AG04449 (cell line): Measurements from ENCODE around the gene ZNF331.

Source experiments
- CTCF ChIA-PET: fragments of 350-600 bp; formaldehyde crosslinking; extraction: SDS; loops from one replicate; lab custom pipeline; 2021; ENCODE audit warnings: antibody characterized with exemption; lab: Yijun Ruan, JAX
- POLR2A ChIA-PET: fragments of 400-600, 350-600 bp; formaldehyde crosslinking; extraction: SDS; loops from one replicate; lab custom pipeline; 2020; ENCODE audit warnings: antibody characterized with exemption, inconsistent platforms; lab: Yijun Ruan, JAX
- DNase-seq: peaks from one replicate; pipeline ENCODE4 v3.0.0-alpha.2; 2010; ENCODE audit warnings: low read depth, low spot score
- H3K4me3 ChIP-seq: 2 replicates; pipeline ENCODE4 v1.5.1; 2011; ENCODE audit warnings: low read depth, mild to moderate bottlenecking, control low read depth, low read length
- TF ChIP-seq, protein P1 (sequence below): IDR thresholded peaks from one replicate; pipeline ENCODE4 v1.5.1; 2011; ENCODE audit warnings: mild to moderate bottlenecking, moderate library complexity, low read length, control low read depth, inconsistent platforms; ENCODE audit not compliant: insufficient read depth; ENCODE audit errors: missing control alignments

ZNF331 gene

GRCh38 chr19:53537121-53537520, 824 bp upstream of the ZNF331 start:
- peak overlapping the region; percentile 76 for H3K4me3 ChIP-seq
- ChIA-PET CTCF (interaction anchor here (0.8 kb wide), 1 partner anchor 16 kb away, joined by 4 read pairs; no protein-coding TSS in a partner anchor), POLR2A (interaction anchor here (0.8 kb wide), 1 partner anchor 16 kb away, joined by 4 read pairs; no protein-coding TSS in a partner anchor)
- no peak for DNase-seq
- TF ChIP-seq, protein P1, sequence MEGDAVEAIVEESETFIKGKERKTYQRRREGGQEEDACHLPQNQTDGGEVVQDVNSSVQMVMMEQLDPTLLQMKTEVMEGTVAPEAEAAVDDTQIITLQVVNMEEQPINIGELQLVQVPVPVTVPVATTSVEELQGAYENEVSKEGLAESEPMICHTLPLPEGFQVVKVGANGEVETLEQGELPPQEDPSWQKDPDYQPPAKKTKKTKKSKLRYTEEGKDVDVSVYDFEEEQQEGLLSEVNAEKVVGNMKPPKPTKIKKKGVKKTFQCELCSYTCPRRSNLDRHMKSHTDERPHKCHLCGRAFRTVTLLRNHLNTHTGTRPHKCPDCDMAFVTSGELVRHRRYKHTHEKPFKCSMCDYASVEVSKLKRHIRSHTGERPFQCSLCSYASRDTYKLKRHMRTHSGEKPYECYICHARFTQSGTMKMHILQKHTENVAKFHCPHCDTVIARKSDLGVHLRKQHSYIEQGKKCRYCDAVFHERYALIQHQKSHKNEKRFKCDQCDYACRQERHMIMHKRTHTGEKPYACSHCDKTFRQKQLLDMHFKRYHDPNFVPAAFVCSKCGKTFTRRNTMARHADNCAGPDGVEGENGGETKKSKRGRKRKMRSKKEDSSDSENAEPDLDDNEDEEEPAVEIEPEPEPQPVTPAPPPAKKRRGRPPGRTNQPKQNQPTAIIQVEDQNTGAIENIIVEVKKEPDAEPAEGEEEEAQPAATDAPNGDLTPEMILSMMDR: no peak

- ChIA-PET POLR2A (no interaction called here), CTCF (no interaction called here)
- DNase-seq: no peak
- TF ChIP-seq, protein P1: no peak
- H3K4me3 ChIP-seq: peak overlapping the region; percentile 76
Observed at GRCh38 chr19:53538378-53539109, 599 bp downstream of the ZNF331 start.

GRCh38 chr19:53540091-53540490, 2.1 kb downstream of the ZNF331 start:
- no peak for DNase-seq
- no peak overlapping the region for H3K4me3 ChIP-seq
- ChIA-PET POLR2A (no interaction called here), CTCF (no interaction called here)
- TF ChIP-seq, protein P1: no peak

- TF ChIP-seq, protein P1: no peak
- CTCF ChIA-PET: no interaction called here
- H3K4me3 ChIP-seq: no peak overlapping the region
- POLR2A ChIA-PET: no interaction called here
- DNase-seq: no peak
Observed at GRCh38 chr19:53541971-53542370, 4.0 kb downstream of the ZNF331 start.

- TF ChIP-seq, protein P1: no peak
- POLR2A ChIA-PET: no interaction called here
- CTCF ChIA-PET: no interaction called here
- H3K4me3 ChIP-seq: no peak overlapping the region
- peak; percentile 46 for DNase-seq
Observed at GRCh38 chr19:53545271-53546065, 7.5 kb downstream of the ZNF331 start.
